HG03135 (cell line): ENCODE measurements around the gene PDE10A.

Source experiments
- ATAC-seq: cut with Tn5 transposase; IDR thresholded peaks from one replicate; pipeline ENCODE4 v1.9.1; 2021; ENCODE audit warnings: mild to moderate bottlenecking, moderate library complexity; ENCODE audit not compliant: unreplicated experiment

PDE10A gene

GRCh38 chr6:165662749-165663376, at the start of gene PDE10A:
Gene PDE10A (minus strand): TSS chr6:165663241. CDS start chr6:165662811, 430 bp downstream.
- no peak for ATAC-seq

DNA sequence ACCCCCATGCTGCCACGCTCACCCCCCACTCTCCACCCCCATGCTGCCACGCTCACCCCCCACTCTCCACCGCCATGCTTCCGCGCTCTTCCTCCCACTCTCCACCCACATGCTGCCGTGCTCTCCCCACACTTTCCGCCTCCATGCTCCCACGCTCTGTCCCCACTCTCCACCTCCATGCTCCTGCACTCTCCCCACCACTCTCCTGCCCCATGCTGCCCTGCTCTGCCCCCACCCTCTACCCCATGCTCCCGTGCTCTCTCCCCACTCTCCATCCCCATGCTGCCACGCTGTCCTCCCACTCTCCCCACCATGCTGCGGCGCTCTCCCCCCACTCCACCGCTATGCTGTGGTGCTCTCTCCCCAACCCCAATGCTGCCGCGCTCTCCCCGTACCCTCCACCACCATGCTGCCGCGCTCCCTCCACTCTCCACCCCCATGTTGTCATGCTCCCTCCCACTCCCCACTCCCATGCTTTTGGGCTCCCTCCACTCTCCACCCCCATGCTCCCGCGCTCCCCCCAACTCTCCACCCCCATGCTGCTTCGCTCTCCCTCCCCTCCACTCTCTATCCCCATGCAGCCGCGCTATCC, 46.0 kb upstream of the PDE10A start:
- ATAC-seq: no peak

GRCh38 chr6:165707067-165707853, 44.2 kb upstream of the PDE10A start:
- no peak for ATAC-seq

DNA sequence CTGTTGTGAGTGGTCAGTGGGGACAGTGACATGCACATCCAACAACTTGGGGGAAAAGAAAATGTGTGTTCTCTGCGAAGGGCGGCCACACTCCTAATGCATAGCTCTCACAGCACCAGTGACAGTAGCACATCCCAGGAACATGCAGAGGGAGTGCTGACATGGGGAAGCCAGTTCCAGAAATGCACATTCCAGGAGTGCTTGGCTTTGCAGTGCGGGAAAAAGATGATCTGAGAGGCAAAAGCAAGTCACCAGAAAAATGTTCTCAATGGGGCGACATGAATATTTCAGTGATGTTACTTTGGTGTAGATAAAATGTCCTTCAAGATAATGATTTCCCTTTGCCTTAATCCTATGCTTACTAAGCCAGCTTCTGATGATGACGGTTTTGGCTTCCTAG, 42.9 kb upstream of the PDE10A start:
- no peak for ATAC-seq

DNA sequence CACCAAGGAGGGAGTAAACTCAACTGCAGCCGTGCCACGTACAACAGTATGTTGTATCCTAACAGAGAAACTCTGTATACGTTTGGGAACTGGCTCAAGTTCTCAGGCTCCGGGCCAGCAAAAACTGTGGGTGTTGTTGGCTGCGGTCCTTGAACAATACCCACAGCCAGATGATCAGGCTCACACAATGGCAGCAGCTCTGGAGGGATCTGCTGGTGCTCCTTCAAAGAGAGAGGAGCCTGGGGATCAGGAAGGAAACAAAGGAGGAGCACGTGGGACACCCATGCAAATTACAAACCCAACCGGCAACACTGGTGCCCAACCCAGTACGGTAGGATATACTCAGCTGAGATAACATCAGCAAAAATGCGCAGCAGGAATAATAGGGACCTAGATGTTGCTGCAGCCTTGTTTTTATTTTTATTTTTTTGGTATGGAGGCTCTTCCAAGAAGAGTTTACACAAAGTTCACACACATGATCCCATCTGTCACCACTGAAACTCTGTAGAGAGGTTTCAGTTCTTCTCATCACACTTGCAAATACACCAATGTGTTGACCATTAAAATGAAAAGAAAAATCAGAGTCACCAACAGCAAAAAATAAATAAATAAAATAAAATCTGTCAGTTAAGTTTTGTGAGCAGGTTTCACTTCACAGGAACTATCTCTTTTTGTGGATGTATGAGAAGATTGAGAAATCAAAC, 41.2 kb upstream of the PDE10A start:
- ATAC-seq: peak; percentile 63

GRCh38 chr6:165702669-165703068, 39.6 kb upstream of the PDE10A start:
- ATAC-seq: no peak

- ATAC-seq: peak; percentile 52
Observed at GRCh38 chr6:165701564-165702354, 38.7 kb upstream of the PDE10A start.

- ATAC-seq: no peak
Observed at GRCh38 chr6:165701005-165701404, 38.0 kb upstream of the PDE10A start.

- ATAC-seq: no peak
Observed at GRCh38 chr6:165698868-165699267, 35.8 kb upstream of the PDE10A start.

DNA sequence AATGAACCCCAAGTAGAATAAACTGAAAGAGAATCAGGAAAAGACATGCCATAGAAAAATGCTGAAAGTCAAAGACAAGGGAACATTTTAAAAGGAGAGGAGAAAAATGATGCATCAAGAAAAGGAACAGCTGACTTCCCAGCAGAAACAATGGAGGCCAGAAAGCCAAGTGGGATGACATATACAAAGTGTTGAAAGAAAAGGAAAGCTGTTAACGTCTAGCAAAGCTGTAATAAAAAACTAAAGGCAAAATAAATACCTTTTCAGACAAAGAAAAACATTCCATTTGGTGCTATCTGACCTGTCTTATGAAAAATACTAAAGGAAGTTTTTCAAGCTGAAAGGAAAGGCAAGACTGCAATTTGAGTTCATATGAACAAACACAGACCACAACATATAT, 34.1 kb upstream of the PDE10A start:
- ATAC-seq: no peak

GRCh38 chr6:165695722-165696515, 32.9 kb upstream of the PDE10A start:
- ATAC-seq: no peak

DNA sequence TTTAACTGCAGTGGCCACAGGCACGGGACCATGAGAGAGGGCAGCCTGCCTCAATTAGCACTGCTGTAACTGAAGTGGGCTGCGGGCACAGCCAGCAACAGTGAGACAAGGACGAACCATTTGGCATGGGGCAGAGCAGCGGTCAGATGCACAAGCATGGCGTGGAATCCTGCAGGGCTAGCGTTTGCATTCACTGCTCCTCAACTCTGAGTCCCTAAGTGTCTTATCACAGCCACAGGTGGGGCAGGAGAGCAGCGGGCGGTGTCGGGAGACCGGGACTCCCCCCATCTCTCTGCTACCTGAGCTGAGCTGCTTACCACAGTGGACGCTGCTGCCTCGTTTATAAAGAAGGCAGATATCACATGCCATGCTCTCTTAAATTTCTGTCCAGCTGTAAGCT, 31.3 kb upstream of the PDE10A start:
- no peak for ATAC-seq

- ATAC-seq: no peak
Observed at GRCh38 chr6:165692106-165692653, 29.1 kb upstream of the PDE10A start.

DNA sequence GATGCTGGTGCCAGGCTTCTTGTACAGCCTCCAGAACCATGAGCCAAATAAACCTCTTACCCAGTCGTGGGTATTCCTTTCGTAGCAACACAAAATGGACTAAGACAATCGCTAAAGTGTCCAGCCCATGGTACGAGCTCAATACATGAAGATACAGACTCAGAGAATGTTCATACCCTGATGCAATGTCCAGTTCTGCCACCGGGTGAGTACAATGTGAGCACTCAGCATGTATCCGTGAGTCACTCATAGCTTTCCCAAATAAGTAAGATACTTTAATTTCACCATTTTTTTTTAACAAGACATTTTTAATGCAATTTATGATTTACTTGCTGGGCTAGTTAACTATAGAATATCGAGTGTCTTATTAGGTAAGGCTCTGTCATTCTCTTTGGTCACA, 26.7 kb upstream of the PDE10A start:
- ATAC-seq: no peak

DNA sequence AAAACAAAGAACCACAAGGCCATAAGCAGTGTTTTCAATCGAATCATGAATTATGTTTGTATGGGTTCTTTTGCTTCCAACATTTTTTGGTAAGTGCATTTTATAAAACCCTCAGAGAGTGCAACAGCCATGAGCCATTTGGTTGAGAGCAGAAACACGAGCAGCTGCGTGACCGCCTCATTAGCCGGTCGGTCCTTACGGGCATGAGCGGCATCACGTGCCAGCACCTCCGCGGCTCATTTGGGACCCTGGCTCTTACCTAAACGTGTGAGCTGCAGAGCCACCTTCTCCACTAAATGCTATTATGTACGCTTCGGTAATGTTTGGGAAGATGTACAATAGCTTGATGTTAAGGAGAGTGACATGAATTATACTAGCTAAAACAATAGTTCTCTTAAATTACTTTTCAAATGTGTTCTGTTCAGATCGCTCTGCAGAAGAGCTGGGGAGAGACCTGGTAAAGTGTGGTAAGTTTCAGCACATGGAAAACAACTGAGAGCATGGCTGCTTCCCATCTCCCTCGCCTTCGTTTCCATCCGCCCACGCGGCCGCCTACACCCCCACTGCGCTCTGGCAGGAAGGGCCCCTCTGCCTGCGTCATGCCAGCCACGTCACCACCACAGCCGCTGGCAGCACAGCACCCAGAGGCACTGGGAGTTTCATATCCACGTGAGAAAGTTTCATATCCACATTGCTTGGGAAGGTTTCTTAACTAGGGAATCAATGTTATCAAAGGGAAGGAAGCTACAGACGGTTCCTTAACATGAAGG, 23.7 kb upstream of the PDE10A start:
- ATAC-seq: no peak

- no peak for ATAC-seq
Observed at GRCh38 chr6:165685302-165685701, 22.3 kb upstream of the PDE10A start.

- no peak for ATAC-seq
Observed at GRCh38 chr6:165684333-165684732, 21.3 kb upstream of the PDE10A start.

GRCh38 chr6:165680975-165681374, 17.9 kb upstream of the PDE10A start:
- no peak for ATAC-seq

- ATAC-seq: no peak
Observed at GRCh38 chr6:165679326-165679725, 16.3 kb upstream of the PDE10A start.
